Fibroblast of lung (primary cell): ENCODE data around the gene TRMT13. TPM values are rescaled to one million over a fixed set of nuclear protein-coding genes. Genes with fewer than 3 reads are reported as not detected.

Experiments
- DNase-seq, 2 donors: peaks; one replicate each; pipeline versions ENCODE4 v3.0.0 to v3.0.0-alpha.2; 2010; ENCODE audit warnings: low read depth in 2 of 2
- H2AFZ ChIP-seq: 2 replicates; pipeline ENCODE4 v1.5.1; 2012; ENCODE audit warnings: low read length, control low read depth, inconsistent platforms
- H3K27ac ChIP-seq: 2 replicates; pipeline ENCODE4 v1.5.1; 2011; ENCODE audit warnings: low read length, control low read depth; ENCODE audit not compliant: insufficient read depth
- H3K27me3 ChIP-seq: 2 replicates; pipeline ENCODE4 v1.5.1; 2011; ENCODE audit warnings: mild to moderate bottlenecking, low read length; ENCODE audit not compliant: control insufficient read depth, insufficient read depth
- H3K36me3 ChIP-seq: 2 replicates; pipeline ENCODE4 v1.5.1; 2011; ENCODE audit warnings: low read length; ENCODE audit not compliant: control insufficient read depth, insufficient read depth
- H3K4me1 ChIP-seq: 2 replicates; pipeline ENCODE4 v1.5.1; 2011; ENCODE audit warnings: low read length; ENCODE audit not compliant: control insufficient read depth, insufficient read depth; ENCODE audit errors: extremely low read depth
- H3K4me2 ChIP-seq: 2 replicates; pipeline ENCODE4 v1.5.1; 2011; ENCODE audit warnings: low read length, control low read depth; ENCODE audit not compliant: insufficient read depth; ENCODE audit errors: extremely low read depth
- H3K4me3 ChIP-seq, 4 experiments: fragments of 200-600 bp in 1 of 4; sonication (generic) in 1 of 4; replicated peaks in 1 of 4; 2 replicates each; pipeline ENCODE4 v1.5.1; 2011 to 2016; ENCODE audit warnings: low read length in 4 of 4, low read depth in 3 of 4, mild to moderate bottlenecking in 3 of 4, control low read depth in 2 of 4, inconsistent platforms in 1 of 4, mixed read lengths in 1 of 4; ENCODE audit not compliant: insufficient read depth in 1 of 4; ENCODE audit errors: control extremely low read depth in 1 of 4
- H3K79me2 ChIP-seq: 2 replicates; pipeline ENCODE4 v1.5.1; 2012; ENCODE audit warnings: mild to moderate bottlenecking, low read length, inconsistent platforms; ENCODE audit not compliant: control insufficient read depth, insufficient read depth
- H3K9ac ChIP-seq: 2 replicates; pipeline ENCODE4 v1.5.1; 2011; ENCODE audit warnings: mild to moderate bottlenecking, low read length, control low read depth; ENCODE audit not compliant: insufficient read depth
- H3K9me3 ChIP-seq: 2 replicates; pipeline ENCODE4 v1.5.1; 2012; ENCODE audit warnings: low read depth, low read length; ENCODE audit not compliant: control insufficient read depth, insufficient read depth
- H4K20me1 ChIP-seq: 2 replicates; pipeline ENCODE4 v1.5.1; 2011; ENCODE audit warnings: low read length; ENCODE audit not compliant: control insufficient read depth, insufficient read depth; ENCODE audit errors: extremely low read depth
- CTCF ChIP-seq, 2 donors: IDR thresholded peaks in 1 of 2; conservative IDR thresholded peaks in 1 of 2; 1 replicate in 1 of 2; 2 replicates in 1 of 2; pipeline ENCODE4 v1.5.1; 2011 to 2012; ENCODE audit warnings: low read length in 2 of 2, control low read depth in 1 of 2, inconsistent platforms in 1 of 2, low read depth in 1 of 2, mild to moderate bottlenecking in 1 of 2
- EZH2 ChIP-seq: IDR thresholded peaks from 2 replicates; pipeline ENCODE4 v1.5.1; 2012; ENCODE audit warnings: low read length, control low read depth, mild to moderate bottlenecking; ENCODE audit errors: missing control alignments
- polyA plus RNA-seq, 2 donors: library from polyadenylated mRNA; depleted of rRNA in 1 of 2; stranded (reverse) in 1 of 2; unstranded in 1 of 2; fragments of >200 nt; gene quantifications; 2 replicates each; pipeline ENCODE4 v1.2.1, GENCODE V29; 2011 to 2012; ENCODE audit warnings: missing spikeins in 1 of 2
- total RNA-seq: library from RNA; depleted of rRNA; stranded (reverse); fragments of >200 nt; gene quantifications from 2 replicates; pipeline ENCODE4 v1.2.1, GENCODE V29; 2014

TRMT13 gene
- total and polyA plus RNA-seq, 2 donors (not counting 1 experiment from before 2014, with no cell fraction given) = 10.4 to 16.3 TPM

DNA sequence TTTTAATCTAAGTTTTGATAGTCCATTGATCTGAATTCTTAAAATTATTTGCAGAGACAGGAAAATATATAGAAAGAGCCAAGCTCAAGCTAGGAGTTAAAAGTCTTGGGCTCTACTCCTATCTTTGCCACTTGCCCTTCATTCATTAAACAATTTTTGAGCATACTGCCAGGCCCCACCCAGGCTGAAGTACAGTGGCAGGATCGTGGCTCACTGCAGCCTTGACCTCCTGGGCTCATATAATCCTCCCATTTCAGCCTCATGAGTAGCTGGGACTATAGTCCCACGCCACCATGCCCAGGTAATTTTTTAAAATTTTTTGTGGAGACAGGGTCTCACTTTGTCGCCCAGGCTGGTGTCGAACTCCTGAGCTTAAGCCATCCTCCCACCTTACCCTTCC, 8.2 kb downstream of the TRMT13 start:
- H3K27ac ChIP-seq = no peak overlapping the region
- H3K9ac ChIP-seq = no peak overlapping the region
- no peaks in the 10 kb centered on the region for H3K4me1 ChIP-seq
- H3K27me3 ChIP-seq = no peaks in the 10 kb centered on the region
- no peak for TF ChIP-seq CTCF (conservative IDR thresholded peaks at IDR 0.05 in 1 of 2, IDR thresholded peaks at IDR 0.05 in 1 of 2; ENCODE audit: low read depth in 1 of 2, low read length in 2 of 2)
- H2AFZ ChIP-seq = no peak overlapping the region
- no peaks in the 10 kb centered on the region for H4K20me1 ChIP-seq
- no peak for DNase-seq
- no peak overlapping the region for H3K4me2 ChIP-seq
- H3K36me3 ChIP-seq = peaks cover 4% of the 10 kb centered on the region
- H3K4me3 ChIP-seq = no peak overlapping the region
- no peaks in the 10 kb centered on the region for H3K79me2 ChIP-seq
- no peaks in the 10 kb centered on the region for H3K9me3 ChIP-seq

GRCh38 chr1:100142343-100142742, 9.4 kb downstream of the TRMT13 start:
- Histone ChIP-seq H3K4me2 (no peak overlapping the region), H3K9ac (no peak overlapping the region), H3K4me1 (no peaks in the 10 kb centered on the region), H3K4me3 (no peak overlapping the region), H3K79me2 (no peaks in the 10 kb centered on the region), H4K20me1 (no peaks in the 10 kb centered on the region), H3K9me3 (no peaks in the 10 kb centered on the region), H3K27me3 (no peaks in the 10 kb centered on the region), H3K36me3 (peaks cover 4% of the 10 kb centered on the region), H2AFZ (no peak overlapping the region), H3K27ac (no peak overlapping the region)
- TF ChIP-seq EZH2 (no peak), CTCF (conservative IDR thresholded peaks at IDR 0.05 in 1 of 2, IDR thresholded peaks at IDR 0.05 in 1 of 2; ENCODE audit: low read depth in 1 of 2, low read length in 2 of 2) (no peak)
- DNase-seq = no peak

DNA sequence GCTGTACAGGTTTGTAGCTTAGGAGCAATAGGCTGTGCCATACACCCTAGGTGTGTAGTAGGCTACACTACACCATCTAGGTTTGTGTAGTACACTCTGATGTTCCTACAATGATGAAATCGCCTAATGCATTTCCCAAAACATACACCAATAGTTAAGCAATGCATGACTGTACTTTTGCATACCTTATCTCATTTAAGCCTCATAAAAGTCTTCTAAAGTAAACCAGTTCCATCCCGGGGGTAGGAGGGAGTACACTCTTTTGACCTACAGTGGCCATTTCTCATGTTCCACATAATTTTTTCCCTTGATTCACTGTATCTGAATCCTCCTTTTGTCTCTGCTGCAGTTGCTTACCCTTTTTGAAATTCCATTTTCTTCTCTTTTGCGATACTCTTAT, 12.2 kb downstream of the TRMT13 start:
- Histone ChIP-seq H3K4me3 (no peak overlapping the region), H4K20me1 (no peaks in the 10 kb centered on the region), H3K4me1 (no peaks in the 10 kb centered on the region), H3K9ac (no peak overlapping the region), H3K79me2 (no peaks in the 10 kb centered on the region), H3K36me3 (peaks cover 6% of the 10 kb centered on the region), H2AFZ (no peak overlapping the region), H3K4me2 (no peak overlapping the region), H3K9me3 (no peaks in the 10 kb centered on the region), H3K27ac (no peak overlapping the region), H3K27me3 (no peaks in the 10 kb centered on the region)
- no peak for TF ChIP-seq CTCF (conservative IDR thresholded peaks at IDR 0.05 in 1 of 2, IDR thresholded peaks at IDR 0.05 in 1 of 2; ENCODE audit: low read depth in 1 of 2, low read length in 2 of 2)
- no peak for TF ChIP-seq EZH2
- no peak for DNase-seq
